ENCODE measurements around the gene PIGO. TPM values are rescaled to one million over a fixed set of nuclear protein-coding genes. Genes with fewer than 3 reads are reported as not detected.
A peak's percentile ranks its signal among the peaks of the same experiment; 100 is the strongest.

The PIGO gene
- total RNA-seq, 4 donors from 2014 or later: 9.1 to 12.5 (median 10.1) TPM

DNA sequence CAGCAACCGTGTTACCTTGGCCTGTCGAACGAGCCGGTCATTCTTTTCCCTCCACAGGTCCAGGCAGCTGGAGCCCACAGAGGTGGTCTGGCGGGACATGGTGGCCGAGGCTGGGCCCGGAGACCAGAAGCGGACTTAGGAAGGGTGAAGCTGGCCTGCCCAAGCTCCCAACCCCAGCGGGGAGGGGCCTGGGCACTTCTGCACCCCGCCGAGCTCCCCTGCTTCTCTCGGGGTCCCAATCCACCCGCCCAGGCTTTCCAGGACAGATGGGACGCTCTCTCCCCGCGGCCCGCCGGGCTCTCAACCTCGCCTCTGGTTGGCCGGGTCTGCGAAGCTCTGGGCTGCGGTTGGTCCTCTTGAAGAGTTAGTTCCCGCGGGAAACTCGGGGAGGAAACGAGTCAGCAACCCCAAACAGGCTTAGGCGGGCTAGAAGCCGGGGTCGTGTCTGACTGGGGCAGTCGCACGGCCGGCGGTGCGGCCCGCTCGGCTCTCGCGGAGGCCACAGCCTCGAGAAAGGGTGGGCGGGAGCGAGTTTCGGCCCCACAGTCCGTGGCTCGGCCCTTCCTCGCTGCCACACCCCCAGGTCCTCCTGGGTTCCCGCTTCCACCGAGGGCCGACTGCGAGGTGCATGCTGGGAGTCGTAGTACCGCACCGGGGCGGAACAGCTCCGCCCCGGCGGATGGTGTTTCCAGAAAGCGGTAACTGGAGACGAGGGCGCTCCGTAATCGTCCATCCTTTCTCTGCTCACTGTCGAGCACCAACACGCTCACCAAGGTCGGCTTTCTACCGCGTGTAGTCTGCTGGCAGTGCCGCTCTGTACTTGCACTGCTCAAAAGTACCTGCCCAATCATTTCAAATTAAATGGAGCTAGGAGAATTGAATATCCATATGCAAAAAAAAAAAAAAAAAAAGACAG, 16.7 kb downstream of the PIGO start, which contains the start of gene FANCG:
FANCG (minus strand) TSS at position 517 of the 916 bp plus-strand sequence; CDS start at position 99, 418 bp downstream.
- Histone ChIP-seq H3K27me3 (no peaks in the 10 kb centered on the region), H3K36me3 (peaks cover 0 to 22% (median 13%) of the 10 kb centered on the region in 4 donors), H3K9me3 (no peaks in the 10 kb centered on the region), H3K4me1 (peaks cover 13 to 28% (median 22%) of the 10 kb centered on the region in 4 donors), H3K27ac (replicated peaks in 1 of 4) (peak within 1 kb of the TSS; percentile 60 to 84 (median 78)), H3K4me3 (peak within 1 kb of the TSS; percentile 65 to 88 (median 74))
- peak in 1 of 3 experiments; percentile 23 for TF ChIP-seq CTCF (IDR thresholded peaks at IDR 0.05)
- peak; percentile 27 for TF ChIP-seq POLR2A (IDR thresholded peaks at IDR 0.05; ENCODE audit: low read depth)
- TF ChIP-seq POLR2AphosphoS5 (IDR thresholded peaks at IDR 0.05): peak; percentile 77 to 90
- no peak for TF ChIP-seq EP300 (IDR thresholded peaks at IDR 0.05)
- 1% methylated on average over 21 of the region's 67 CpGs for WGBS
- intact Hi-C loops (cut with DNase I): loop anchor here (2.0 kb wide), 1 partner anchor 17 kb away; the partner anchor contains the start of gene PIGO
- peak; percentile 96 for DNase-seq (ENCODE audit: extremely low spot score)

GRCh38 chr9:35079041-35079425, 17.4 kb downstream of the PIGO start:
- H3K4me3 ChIP-seq: peak overlapping the region; percentile 65 to 88 (median 74)
- 2% methylated on average over 6 of the region's 10 CpGs for WGBS
- H3K9me3 ChIP-seq: no peaks in the 10 kb centered on the region
- peak overlapping the region; percentile 60 to 84 (median 78) for H3K27ac ChIP-seq (replicated peaks in 1 of 4)
- TF ChIP-seq EP300 (IDR thresholded peaks at IDR 0.05) (no peak), POLR2A (IDR thresholded peaks at IDR 0.05; ENCODE audit: low read depth) (no peak)
- no peaks in the 10 kb centered on the region for H3K27me3 ChIP-seq
- peaks cover 13 to 28% (median 22%) of the 10 kb centered on the region in 4 donors for H3K4me1 ChIP-seq
- intact Hi-C loops (cut with DNase I): no loop called here
- peaks cover 0 to 29% (median 14%) of the 10 kb centered on the region in 4 donors for H3K36me3 ChIP-seq
- DNase-seq (ENCODE audit: extremely low spot score): no peak

DNA sequence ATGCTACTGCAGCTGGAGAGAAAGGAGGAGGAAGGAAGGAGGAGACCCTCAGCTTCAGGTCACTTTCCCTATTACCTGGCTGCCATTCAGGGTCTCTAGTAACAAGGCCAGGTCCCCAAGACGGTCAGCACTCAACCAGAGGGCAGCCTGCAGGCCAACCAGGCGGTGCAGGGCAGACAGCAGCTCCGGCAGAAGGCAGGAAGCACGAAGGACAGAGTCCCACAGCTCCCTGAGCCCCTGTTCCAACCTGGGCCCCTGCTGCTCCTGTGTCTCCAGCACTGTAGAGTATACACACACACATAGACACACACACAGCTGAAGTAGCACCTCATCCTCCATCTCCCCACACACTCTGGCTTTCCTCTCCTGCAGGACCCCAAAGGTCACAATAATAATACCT, 18.3 kb downstream of the PIGO start:
- intact Hi-C loops (cut with DNase I): no loop called here
- Histone ChIP-seq H3K4me3 (no peak overlapping the region), H3K36me3 (peaks cover 0 to 32% (median 14%) of the 10 kb centered on the region in 4 donors), H3K27ac (replicated peaks in 1 of 4) (no peak overlapping the region), H3K27me3 (no peaks in the 10 kb centered on the region), H3K4me1 (peaks cover 14 to 33% (median 23%) of the 10 kb centered on the region in 4 donors), H3K9me3 (no peaks in the 10 kb centered on the region)
- WGBS: 64% methylated on average over 4 of the region's 4 CpGs
- TF ChIP-seq EP300 (IDR thresholded peaks at IDR 0.05): no peak
- TF ChIP-seq POLR2AphosphoS5 (IDR thresholded peaks at IDR 0.05): no peak
- TF ChIP-seq CTCF (IDR thresholded peaks at IDR 0.05): no peak
- no peak for TF ChIP-seq POLR2A (IDR thresholded peaks at IDR 0.05; ENCODE audit: low read depth)
- no peak for DNase-seq (ENCODE audit: extremely low spot score)

DNA sequence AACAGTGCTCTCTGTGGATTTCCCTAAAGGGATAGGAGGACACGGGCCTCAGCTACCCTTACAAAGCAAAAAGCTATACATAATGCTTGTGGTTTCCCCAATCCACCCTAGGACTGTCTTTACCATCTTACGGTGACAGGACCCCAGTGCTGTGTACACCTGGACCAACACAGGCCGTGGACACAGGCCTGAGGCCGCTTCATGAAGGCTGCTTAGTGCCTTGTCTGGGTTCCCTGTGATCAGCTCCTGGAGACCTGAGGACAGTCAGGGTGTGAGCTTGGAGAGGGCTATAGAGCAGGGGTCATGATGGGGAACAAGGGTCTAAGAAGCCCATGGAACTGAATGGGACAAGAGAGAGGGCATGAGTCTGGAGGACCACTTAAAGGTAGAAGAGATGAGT, 19.5 kb downstream of the PIGO start:
- DNase-seq (ENCODE audit: extremely low spot score): no peak
- 97% methylated on average over 4 of the region's 4 CpGs for WGBS
- H3K4me3 ChIP-seq: no peak overlapping the region
- intact Hi-C loops (cut with DNase I): no loop called here
- no peaks in the 10 kb centered on the region for H3K9me3 ChIP-seq
- peaks cover 0 to 32% (median 14%) of the 10 kb centered on the region in 4 donors for H3K36me3 ChIP-seq
- H3K27ac ChIP-seq (replicated peaks in 1 of 4): no peak overlapping the region
- peaks cover 17 to 37% (median 26%) of the 10 kb centered on the region in 4 donors for H3K4me1 ChIP-seq
- H3K27me3 ChIP-seq: no peaks in the 10 kb centered on the region
- TF ChIP-seq CTCF (IDR thresholded peaks at IDR 0.05): no peak

- no peaks in the 10 kb centered on the region for H3K27me3 ChIP-seq
- H3K27ac ChIP-seq (replicated peaks in 1 of 4): no peak overlapping the region
- DNase-seq (ENCODE audit: extremely low spot score): no peak
- H3K4me1 ChIP-seq: peaks cover 22 to 41% (median 33%) of the 10 kb centered on the region in 4 donors
- no peak overlapping the region for H3K4me3 ChIP-seq
- intact Hi-C loops (cut with DNase I): no loop called here
- H3K36me3 ChIP-seq: peaks cover 0 to 32% (median 14%) of the 10 kb centered on the region in 4 donors
- no peak for TF ChIP-seq POLR2A (IDR thresholded peaks at IDR 0.05; ENCODE audit: low read depth)
- TF ChIP-seq POLR2AphosphoS5 (IDR thresholded peaks at IDR 0.05): no peak
- TF ChIP-seq CTCF (IDR thresholded peaks at IDR 0.05): no peak
- TF ChIP-seq EP300 (IDR thresholded peaks at IDR 0.05): no peak
- H3K9me3 ChIP-seq: no peaks in the 10 kb centered on the region
- 94% methylated on average over 3 of the region's 4 CpGs for WGBS
Observed at GRCh38 chr9:35075358-35075757, 21.0 kb downstream of the PIGO start.

All from esophagus muscularis mucosa (tissue), 4 donors.